HG03045 (cell line): ENCODE data around the gene TPM1.
"Not testable (repeated sequence)": the region's sequence is repeated elsewhere in the genome, so short reads cannot be mapped to it uniquely, and the experiment has no call there.

ENCODE experiments used
- ATAC-seq: cut with Tn5 transposase; IDR thresholded peaks from one replicate; pipeline ENCODE4 v1.9.1; 2021; ENCODE audit warnings: mild to moderate bottlenecking, moderate library complexity; ENCODE audit not compliant: unreplicated experiment

Gene TPM1

GRCh38 chr15:63090887-63091286, 48.3 kb downstream of the TPM1 start:
- no peak for ATAC-seq

- no peak for ATAC-seq
Measured at GRCh38 chr15:63091679-63092446, 49.3 kb downstream of the TPM1 start.

- ATAC-seq, result no peak
Measured at GRCh38 chr15:63093486-63094205, 51.1 kb downstream of the TPM1 start.

- no peak for ATAC-seq
Measured at GRCh38 chr15:63094495-63094931, 52.0 kb downstream of the TPM1 start.

- no peak for ATAC-seq
Measured at GRCh38 chr15:63096178-63096577, 53.6 kb downstream of the TPM1 start.

GRCh38 chr15:63098901-63099300, 56.4 kb downstream of the TPM1 start:
- ATAC-seq, result not testable (repeated sequence)

- not testable (repeated sequence) for ATAC-seq
Measured at GRCh38 chr15:63099581-63099980, 57.0 kb downstream of the TPM1 start.

- ATAC-seq, result no peak
Measured at GRCh38 chr15:63103416-63103815, 60.9 kb downstream of the TPM1 start.

GRCh38 chr15:63104727-63105126, 62.2 kb downstream of the TPM1 start:
- no peak for ATAC-seq

GRCh38 chr15:63105354-63105753, 62.8 kb downstream of the TPM1 start:
- not testable (repeated sequence) for ATAC-seq

GRCh38 chr15:63107895-63108546, 65.5 kb downstream of the TPM1 start:
- ATAC-seq, result no peak

GRCh38 chr15:63109498-63109897, 67.0 kb downstream of the TPM1 start:
- no peak for ATAC-seq

- no peak for ATAC-seq
Measured at GRCh38 chr15:63109920-63110319, 67.4 kb downstream of the TPM1 start.

GRCh38 chr15:63110428-63111026, 68.0 kb downstream of the TPM1 start:
- ATAC-seq, result no peak

GRCh38 chr15:63111481-63111880, 68.9 kb downstream of the TPM1 start:
- no peak for ATAC-seq

- no peak for ATAC-seq
Measured at GRCh38 chr15:63112871-63113270, 70.3 kb downstream of the TPM1 start.

- ATAC-seq, result no peak
Measured at GRCh38 chr15:63114465-63114864, 71.9 kb downstream of the TPM1 start.
